Tibial nerve (tissue), 4 donors: ENCODE data around the gene SLC7A5.

ENCODE experiments used
- EP300 ChIP-seq, 2 donors: sonication (generic); formaldehyde crosslinking; IDR thresholded peaks; one replicate each; pipeline ENCODE4 v1.6.1; 2017; ENCODE audit warnings: antibody characterized with exemption in 2 of 2, mild to moderate bottlenecking in 1 of 2
- POLR2A ChIP-seq, 2 donors: fragments of 450-650 bp; IDR thresholded peaks; one replicate each; pipeline ENCODE4 v1.6.1; 2017; ENCODE audit warnings: antibody characterized with exemption in 2 of 2, mild to moderate bottlenecking in 2 of 2, moderate library complexity in 2 of 2
- TF ChIP-seq, protein P1 (sequence below), 5 experiments: fragments of 200-600 bp in 3 of 5; fragments of 450-650 bp in 2 of 5; sonication (generic) in 3 of 5; IDR thresholded peaks; one replicate each; pipeline ENCODE4 v1.5.1; 2016 to 2019; ENCODE audit warnings: antibody characterized with exemption in 5 of 5, mild to moderate bottlenecking in 3 of 5, moderate library complexity in 2 of 5

DNA sequence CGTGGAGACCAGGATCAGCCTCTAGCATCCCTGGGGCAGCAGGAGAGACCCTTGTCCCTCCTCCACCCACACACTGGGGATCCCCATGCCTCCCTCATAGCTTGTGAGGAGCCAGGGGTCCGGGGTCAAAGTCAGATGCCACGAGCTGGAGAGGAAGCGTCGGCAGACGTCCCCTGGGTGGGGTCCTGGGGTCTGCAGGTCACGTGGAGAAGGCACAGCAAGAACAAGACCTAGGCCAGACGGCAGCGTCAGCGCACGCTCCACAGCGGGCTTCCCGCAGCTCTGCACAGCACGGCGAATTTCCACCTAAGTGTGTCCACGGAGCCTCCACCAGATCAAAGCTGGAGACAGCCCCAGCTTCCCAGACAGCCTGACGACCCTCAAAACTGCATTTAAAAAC, 49.3 kb downstream of the SLC7A5 start:
- TF ChIP-seq, protein P1, sequence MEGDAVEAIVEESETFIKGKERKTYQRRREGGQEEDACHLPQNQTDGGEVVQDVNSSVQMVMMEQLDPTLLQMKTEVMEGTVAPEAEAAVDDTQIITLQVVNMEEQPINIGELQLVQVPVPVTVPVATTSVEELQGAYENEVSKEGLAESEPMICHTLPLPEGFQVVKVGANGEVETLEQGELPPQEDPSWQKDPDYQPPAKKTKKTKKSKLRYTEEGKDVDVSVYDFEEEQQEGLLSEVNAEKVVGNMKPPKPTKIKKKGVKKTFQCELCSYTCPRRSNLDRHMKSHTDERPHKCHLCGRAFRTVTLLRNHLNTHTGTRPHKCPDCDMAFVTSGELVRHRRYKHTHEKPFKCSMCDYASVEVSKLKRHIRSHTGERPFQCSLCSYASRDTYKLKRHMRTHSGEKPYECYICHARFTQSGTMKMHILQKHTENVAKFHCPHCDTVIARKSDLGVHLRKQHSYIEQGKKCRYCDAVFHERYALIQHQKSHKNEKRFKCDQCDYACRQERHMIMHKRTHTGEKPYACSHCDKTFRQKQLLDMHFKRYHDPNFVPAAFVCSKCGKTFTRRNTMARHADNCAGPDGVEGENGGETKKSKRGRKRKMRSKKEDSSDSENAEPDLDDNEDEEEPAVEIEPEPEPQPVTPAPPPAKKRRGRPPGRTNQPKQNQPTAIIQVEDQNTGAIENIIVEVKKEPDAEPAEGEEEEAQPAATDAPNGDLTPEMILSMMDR (IDR thresholded peaks at IDR 0.05) = no peak
- TF ChIP-seq EP300 (IDR thresholded peaks at IDR 0.05) (no peak), POLR2A (IDR thresholded peaks at IDR 0.05) (no peak)
